HG02938 (cell line): ENCODE results near the gene ZFYVE19.

Experiments used
- ATAC-seq: cut with Tn5 transposase; IDR thresholded peaks from one replicate; pipeline ENCODE4 v1.9.1; 2021; ENCODE audit warnings: mild to moderate bottlenecking, moderate library complexity; ENCODE audit not compliant: unreplicated experiment

The ZFYVE19 gene

DNA sequence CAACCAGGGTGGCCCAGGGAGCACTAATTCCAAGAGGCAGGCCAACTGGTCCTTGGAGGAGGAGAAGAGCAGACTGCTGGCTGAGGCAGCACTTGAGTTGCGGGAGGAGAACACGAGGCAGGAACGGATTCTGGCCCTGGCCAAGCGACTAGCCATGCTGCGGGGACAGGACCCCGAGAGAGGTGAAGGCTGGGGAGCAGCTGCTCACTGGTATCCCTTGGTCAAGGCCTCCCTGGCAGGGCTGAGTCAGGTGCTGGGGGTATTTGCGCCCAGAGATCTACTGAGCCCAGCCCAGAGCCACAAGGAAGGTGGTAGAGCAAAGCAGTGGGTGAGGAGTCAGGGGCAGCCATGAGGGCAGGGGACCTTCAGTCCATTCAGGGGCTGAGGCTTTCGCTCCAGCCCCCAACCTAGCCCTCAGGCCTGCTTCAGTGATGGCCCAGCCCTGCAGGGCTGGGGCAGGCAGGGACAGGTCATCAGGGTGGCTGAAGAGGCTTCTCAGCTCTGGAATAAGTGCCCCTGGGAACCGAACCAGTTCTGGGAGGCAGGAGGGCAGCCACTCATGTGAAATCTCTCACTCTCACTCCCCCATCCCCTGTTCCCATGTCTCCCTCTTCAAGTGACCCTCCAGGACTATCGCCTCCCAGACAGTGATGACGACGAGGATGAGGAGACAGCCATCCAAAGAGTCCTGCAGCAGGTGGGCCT is 6.0 kb downstream of the ZFYVE19 start:
- no peak for ATAC-seq

DNA sequence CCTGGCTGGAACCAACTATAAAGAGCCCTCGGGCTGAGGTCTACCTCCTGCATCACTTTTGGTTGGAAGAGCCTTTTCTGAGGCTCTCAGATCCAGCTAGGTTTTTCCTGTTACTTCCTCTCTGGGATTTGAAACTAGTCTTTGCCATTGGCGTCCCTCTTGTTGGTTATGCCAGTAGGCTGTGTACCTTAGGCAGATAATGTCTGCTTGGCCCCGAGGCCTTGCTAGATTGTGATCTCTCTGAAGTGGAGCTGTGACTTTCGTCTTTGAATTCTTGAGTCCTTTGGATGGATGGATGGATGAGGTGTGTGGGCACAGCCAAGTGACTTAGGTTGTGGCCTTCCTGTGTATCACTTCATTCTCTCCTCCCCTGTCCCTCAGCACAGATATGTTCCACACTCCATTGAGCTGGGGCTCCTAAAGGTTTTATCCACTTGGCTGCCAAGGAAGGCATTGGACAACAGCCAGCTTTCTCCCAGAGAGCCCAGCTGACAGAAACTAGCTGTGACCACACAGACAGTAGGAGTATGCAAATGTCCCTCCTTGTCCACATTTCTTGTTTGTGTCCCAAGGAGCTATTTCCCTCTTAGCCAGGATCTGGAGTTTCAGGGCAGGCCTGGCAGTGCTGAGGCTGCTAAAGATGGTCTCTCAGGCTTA is 8.3 kb downstream of the ZFYVE19 start:
- no peak for ATAC-seq

DNA sequence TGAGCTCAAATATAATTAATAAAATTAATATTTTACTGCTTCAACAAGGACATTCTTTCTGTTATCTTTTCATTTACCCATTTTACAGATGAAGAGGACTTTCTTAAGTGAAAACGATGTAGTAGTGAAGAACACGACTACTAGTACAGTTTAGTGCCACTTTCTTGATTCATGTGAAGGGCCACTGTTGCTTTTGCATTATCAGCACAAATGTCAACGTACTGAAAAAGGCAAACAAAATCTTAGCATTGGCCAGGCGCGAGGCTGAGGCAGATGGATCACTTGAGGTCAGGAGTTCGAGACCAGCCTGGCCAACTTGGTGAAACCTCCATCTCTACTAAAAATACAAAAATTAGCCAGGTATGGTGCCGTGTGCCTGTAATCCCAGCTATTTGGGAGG is 12.2 kb downstream of the ZFYVE19 start:
- ATAC-seq, result no peak

DNA sequence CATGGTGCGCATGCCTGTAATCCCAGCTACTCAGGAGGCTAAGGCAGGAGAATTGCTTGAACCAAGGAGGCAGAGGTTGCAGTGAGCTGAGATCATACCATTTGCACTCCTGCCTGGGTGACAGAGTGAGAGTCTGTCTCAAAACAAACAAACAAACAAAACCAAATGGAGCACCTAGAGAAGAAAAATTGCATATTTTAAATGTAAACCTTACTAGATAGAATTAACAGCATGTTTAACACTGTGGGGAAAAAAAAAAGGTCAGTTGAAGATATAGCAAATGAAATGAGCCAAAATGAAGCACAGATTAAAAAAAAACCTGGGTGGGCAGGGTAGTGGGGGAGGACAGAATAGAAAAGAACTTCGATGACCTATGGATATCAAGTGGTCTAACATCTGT is 14.3 kb downstream of the ZFYVE19 start:
- no peak for ATAC-seq

DNA sequence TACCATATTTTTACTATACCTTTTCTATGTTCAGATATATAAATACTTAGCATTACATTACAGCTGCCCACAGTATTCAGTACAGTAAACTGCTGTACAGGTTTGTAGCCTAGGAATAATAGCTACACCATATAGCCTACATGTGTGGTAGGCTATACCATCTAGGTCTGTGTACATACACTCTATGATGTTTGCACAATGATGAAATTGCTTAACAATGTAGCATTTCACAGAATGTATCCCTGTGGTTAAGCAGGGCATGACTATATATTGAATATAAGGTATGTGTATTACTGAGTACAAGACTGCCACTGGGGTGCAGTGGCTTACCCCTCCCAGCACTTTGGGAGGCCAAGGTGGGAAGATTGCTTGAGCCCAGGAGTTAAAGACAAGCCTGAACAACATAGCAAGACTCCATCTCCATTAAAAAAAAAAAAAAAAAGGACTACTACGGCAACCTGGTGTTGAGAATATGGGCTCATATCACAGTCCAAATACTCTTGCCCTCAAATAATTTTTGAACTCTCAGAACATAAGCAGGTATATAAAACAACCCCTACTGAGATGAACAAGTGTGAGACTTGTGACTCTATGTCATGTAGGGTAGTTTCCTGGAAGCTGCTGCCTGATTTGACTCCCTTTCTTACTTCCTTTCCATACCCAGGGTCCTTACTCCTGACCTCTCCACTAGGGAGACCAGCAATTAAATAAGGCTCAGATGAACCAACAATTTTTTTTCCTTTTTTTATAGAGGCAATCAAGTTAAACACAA is 16.9 kb downstream of the ZFYVE19 start:
- no peak for ATAC-seq

DNA sequence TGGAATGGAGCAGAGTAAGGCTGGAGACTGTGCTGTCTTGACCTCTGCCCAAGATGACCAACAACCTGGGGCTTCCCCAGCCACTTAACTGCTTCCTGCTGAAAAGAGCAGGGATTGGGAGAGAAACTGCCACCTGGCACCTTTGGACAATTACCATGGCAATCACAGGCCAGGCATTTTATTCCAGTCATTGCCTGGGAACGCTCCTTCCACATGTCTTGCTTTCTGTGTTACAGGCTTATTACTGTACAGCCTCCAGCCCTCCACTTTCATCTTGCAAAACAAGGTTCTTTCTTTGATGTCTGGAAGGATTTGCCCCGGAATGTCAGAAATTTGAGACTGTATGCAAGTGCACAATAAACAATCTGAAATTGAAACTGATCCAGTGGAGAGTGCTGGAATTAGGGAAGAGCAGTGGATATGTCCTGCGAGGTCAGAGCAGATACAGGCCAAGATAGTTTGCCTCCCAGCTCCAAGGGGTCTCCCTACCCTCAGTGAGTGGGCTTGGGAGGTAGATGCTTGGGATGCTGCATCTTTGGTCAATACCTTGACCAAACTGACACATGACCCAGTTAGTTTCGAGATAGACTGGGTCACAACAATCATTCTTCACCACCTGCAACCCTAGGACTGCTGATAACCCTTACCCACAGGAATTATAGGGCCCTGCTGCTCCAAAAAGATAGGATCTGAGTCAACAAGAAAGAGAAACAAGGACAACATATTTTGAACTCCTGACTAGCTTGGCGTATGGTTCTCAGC is 19.0 kb downstream of the ZFYVE19 start:
- ATAC-seq, result no peak

DNA sequence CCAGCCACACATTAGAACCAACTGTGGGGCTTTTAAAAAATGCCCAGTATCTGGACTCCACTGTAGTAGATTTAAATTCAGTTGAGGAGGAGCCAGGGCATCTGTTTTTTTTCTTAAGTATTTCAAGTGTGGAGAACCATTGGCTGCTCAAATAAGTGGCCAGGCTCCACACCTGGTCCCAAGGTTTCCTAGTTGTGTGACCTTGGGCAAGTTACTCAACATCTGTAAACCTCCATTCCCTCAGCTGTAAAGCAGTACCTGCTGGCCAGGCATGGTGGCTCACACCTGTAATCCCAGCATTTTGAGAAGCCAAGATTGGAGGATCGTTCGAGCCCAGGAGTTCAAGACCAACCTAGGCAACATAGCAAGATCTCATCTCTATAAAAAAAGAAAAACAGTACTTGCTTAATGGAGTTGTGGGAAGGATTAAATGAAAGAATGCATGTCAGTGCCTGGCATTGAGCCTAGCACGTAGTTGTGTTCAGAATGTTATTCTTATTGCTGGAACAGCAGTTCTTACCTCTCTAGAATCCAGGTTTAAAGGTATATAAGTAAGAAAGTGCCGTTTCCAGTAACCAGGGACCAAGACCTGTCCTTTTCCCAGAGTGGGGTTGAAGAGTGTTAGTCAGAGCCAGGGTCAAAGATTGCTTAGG is 19.7 kb downstream of the ZFYVE19 start:
- no peak for ATAC-seq

DNA sequence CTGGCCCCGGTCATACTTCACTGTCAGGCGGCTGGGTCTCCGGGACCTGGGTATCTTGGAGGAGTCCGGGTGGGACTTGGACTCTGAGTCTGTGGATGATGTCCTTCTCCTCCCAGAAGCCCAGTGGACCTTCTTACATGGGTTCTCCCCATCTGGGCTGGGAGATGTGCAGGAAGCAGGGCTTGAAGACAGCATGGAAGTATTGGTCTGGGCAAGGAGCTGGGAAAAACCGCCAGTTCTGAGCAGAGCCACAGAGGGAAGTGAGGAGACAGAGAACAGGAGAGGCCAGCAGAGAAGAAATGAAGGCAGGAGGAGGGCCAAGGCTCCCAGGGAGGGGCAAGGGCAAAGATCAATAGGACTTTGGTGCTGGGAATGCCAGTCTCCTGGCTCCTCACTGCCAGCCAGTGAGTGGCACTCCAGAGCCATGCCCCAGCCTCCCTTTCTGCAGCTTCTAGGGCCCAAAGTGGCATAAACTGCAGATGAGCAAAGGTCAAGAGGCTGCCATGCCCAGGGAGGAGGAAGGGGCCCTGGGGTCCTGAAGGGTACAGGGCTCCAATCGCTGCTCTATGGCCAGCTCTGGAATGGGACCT is 21.7 kb downstream of the ZFYVE19 start, which contains the start of gene PPP1R14D:
TSS of gene PPP1R14D (minus strand) at position 262 of the 590 bp plus-strand sequence. CDS start at position 195, 67 bp downstream.
- ATAC-seq, result no peak

DNA sequence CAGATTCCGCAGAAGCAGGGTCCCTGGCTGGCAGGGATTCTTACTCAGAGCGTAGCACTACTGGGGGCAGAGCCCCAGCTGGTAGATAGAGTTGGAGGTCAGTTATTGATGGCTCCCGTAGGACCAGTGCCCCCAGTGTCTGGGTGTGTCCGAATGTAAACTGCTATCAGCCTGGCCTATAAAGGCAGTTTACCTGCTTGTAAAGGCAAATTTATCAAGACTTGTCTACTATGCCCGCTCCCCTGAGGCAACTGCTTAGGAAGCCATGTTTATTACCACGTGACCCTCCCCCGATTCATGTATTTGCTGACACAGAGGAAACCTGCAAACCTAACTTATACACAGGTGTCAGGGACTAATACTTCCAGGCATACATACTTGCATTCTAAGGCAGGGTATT is 22.2 kb downstream of the ZFYVE19 start:
- no peak for ATAC-seq

DNA sequence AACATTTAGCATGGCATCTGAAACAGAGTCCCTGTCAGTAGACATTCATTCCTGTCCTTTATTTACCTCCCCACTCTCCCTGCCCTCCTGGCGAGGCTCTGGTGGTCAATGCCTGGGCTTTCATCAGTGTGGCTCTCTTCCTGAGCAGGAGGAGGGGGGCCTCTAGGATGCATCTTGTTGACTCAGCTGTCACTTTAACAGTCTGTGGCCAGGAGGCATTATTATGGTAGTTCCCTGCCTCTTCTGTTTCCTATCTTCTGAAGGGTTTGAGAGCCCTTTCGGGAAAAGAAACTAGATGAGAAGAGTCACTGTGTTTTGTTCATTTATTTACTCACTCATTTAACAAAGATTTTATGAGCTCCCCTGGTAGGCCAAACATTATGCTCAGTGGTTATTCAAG is 24.0 kb downstream of the ZFYVE19 start:
- no peak for ATAC-seq

DNA sequence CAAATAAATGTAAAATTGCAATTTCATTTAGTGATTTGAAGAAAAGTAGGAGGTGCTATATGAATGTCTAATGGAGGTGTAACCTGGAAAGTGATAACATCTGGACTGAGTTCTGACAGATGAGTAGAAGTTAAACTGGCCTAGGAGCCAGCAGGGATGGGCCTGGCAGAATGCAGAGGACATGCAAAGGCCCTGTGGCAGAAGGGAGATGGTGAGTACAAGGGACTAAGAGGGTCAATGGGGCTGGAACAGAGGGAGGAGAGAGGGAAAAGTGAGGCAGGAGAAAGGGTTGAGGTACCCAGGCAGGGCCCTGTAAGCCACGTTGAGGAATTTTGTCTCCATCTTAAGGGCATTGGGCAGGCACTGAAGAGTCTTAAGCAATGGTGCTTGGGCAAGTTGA is 25.0 kb downstream of the ZFYVE19 start:
- no peak for ATAC-seq

DNA sequence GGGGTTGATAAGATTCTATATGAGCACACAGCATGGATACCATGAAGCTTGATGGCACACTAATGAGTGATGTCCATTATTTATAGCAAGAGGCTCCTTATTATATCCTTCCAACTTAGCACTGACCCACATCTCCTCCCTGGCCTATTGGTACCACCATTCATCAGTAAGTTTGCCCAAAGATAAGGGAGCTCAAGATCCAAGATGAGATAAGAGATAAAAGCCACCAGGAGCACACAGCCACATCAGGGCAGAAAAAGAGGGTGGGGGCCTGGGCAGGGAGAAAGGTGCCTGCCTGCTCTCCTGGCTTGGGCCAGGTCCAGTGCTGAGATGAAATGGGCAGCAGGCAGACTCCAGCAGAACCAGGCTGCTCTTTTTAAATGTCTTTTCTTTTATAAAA is 26.0 kb downstream of the ZFYVE19 start:
- ATAC-seq, result no peak

DNA sequence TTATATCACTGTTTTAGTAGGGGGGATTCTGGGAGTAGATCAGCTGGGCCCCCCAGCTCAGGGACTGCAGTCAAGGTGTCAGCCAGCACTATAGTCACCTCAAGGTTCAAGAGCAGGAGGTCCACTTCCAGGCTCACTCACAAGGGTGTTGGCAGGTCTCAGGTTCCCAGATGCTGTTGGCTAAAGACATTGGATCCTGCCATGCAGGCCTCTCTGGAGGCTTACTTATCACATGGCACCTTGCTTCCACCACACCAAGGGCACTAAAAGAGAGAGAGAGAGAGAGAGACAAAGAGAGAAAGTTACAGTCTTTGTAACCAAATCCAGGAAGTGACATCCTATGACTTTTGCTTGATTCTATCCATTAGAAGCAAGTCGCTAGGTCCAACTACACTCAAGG is 29.1 kb downstream of the ZFYVE19 start:
- ATAC-seq, result no peak

DNA sequence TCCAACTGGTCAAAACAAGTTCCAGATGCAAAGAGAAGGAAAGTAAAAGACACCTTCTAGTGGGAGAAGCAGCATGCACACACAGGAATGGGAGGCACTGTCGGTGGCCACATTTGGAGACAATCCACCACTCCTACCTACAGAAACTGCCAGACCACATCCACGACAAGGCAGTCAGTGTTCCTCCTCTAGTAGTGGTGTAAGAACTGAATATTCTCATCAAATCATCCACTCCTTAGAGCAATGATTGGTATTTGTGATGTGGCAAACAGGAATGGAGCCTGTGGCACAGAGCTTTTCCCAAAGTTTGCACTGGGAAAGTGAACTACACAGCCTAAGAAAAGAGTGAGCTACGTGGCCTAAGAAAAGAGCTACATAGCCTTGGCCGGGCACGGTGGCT is 31.9 kb downstream of the ZFYVE19 start:
- ATAC-seq, result no peak

DNA sequence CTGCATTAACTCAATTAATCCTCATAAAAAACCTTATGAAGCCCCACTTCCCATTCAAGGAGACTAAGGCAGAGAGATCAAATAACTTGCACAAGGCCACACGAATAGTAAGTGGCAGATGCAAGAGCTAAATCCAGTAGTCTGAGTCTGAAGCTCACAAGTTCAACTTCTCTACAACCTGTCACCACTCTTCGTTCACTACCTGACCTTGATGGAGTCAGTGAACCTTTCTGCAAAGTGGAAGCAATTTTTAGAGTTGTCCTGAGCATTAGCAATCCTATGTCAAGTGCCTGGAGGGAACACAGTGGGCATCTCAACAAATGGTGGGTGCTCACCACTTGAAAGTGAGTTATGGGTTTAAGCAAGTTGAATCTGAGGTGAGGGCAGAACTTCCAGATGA is 34.9 kb downstream of the ZFYVE19 start:
- ATAC-seq, result no peak

DNA sequence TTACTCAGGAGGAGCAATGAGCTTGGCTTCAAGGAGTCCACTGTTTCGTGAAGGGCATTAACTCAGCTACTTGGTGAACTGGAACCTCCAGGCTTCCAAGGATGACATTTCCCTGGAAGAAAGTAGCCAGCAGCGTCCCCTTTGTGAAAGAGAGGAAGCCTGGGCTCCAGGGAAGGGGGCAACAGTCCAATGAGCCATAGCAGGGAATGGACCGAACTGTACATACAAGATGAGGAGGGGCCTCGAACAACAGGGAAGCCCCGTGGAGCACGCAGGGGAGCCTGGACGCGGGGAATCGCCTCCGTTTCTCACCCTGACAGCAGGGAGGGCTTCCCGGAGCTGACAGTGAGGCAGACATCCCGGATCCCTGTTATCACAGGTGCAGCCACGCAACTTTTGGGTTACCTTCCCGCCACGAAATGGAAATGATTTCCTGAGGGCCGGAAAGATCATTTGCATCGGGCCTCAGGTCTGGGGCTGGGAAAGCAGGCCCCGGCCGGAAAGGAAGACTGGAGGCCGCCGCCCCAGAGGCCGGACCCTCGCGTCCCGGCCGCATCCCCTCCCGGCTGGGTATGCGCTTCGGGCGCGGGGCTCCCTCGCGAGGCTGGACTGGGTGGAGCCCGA is 36.5 kb downstream of the ZFYVE19 start:
- ATAC-seq, result no peak

DNA sequence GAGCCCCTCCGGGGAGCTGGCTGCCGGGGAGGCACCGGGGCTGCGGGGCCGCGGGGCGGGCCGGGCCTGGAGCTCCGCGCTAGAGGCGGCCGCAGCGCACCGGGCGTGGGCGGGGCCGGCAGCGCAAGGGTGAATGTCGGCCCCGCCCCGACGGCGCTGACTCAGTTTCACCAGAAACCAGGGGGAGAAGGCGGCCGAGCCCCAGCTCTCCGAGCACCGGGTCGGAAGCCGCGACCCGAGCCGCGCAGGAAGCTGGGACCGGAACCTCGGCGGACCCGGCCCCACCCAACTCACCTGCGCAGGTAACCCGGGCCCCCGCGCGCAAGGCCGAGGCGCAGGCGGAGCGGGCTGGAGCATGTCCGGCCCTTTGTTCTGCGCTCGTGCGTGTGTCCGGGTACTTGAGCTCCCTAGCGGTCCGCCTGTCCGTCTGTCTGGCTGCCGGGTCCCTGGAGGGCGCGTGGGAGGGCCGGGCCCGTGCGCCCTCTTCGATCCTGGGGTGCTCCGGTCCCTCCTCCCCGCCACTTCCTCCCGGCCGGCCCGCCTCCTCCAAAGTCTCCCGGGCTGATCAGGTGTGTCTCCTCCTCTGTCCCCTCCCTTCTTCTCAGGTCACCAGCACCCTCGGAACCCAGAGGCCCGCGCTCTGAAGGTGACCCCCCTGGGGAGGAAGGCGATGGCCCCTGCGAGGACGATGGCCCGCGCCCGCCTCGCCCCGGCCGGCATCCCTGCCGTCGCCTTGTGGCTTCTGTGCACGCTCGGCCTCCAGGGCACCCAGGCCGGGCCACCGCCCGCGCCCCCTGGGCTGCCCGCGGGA is 37.2 kb downstream of the ZFYVE19 start, which contains the start of gene SPINT1:
TSS of gene SPINT1 (plus strand) at position 164 of the 811 bp plus-strand sequence. CDS start at position 671, 507 bp downstream.
- no peak for ATAC-seq

DNA sequence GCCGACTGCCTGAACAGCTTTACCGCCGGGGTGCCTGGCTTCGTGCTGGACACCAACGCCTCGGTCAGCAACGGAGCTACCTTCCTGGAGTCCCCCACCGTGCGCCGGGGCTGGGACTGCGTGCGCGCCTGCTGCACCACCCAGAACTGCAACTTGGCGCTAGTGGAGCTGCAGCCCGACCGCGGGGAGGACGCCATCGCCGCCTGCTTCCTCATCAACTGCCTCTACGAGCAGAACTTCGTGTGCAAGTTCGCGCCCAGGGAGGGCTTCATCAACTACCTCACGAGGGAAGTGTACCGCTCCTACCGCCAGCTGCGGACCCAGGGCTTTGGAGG is 37.8 kb downstream of the ZFYVE19 start:
- ATAC-seq, result no peak

DNA sequence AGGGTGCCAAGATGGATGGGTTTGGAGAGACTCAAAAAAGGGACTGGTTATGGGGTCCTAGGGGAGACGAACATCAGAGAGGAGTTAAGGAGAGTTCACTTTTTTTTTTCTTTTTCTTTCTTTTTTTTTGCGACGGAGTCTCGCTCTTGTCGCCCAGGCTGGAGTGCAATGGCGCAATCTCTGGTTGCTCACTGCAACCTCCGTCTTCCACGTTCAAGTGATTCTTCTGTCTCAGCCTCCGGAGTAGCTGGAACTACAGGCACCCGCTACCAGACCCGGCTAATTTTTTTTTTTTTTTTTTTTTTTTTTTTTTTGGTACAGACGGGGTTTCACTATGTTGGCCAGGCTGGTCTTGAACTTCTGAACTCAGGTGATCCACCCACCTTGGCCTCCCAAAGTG is 38.1 kb downstream of the ZFYVE19 start:
- ATAC-seq, result no peak
